Vagina (tissue), 2 donors: Measurements from ENCODE around the gene MIER1.

ENCODE experiments used
- POLR2A ChIP-seq, 2 donors: fragments of 450-650 bp; IDR thresholded peaks; one replicate each; pipeline ENCODE4 v1.6.1; 2017; ENCODE audit warnings: antibody characterized with exemption in 2 of 2, mild to moderate bottlenecking in 2 of 2, moderate library complexity in 2 of 2
- TF ChIP-seq, protein P1 (sequence below), 3 experiments: fragments of 450-650 bp in 2 of 3; fragments of 200-600 bp in 1 of 3; sonication (generic) in 1 of 3; IDR thresholded peaks; one replicate each; pipeline ENCODE4 v1.5.1; 2017 to 2019; ENCODE audit warnings: antibody characterized with exemption in 3 of 3, mild to moderate bottlenecking in 2 of 3, moderate library complexity in 2 of 3

DNA sequence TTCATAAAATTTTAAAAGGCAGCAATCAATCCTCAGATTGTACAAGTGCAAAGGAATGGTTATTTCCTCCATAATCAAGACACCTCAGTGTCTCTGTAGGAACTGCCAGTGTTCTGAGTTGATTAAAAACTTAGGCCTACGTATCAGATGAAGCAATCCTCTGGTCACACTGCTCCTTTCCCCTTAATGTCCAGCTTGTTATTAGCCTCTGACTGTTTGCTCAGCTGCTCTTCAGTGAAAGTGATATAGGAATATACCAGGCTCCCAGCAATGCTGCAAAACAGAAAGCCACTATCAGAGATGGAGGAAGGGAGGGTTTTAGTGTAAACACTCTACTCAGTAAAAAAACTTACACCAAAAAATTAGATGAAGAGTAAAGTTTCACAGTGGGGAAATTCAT lies 79.4 kb downstream of the MIER1 start:
- TF ChIP-seq POLR2A (IDR thresholded peaks at IDR 0.05) = no peak
- TF ChIP-seq, protein P1, sequence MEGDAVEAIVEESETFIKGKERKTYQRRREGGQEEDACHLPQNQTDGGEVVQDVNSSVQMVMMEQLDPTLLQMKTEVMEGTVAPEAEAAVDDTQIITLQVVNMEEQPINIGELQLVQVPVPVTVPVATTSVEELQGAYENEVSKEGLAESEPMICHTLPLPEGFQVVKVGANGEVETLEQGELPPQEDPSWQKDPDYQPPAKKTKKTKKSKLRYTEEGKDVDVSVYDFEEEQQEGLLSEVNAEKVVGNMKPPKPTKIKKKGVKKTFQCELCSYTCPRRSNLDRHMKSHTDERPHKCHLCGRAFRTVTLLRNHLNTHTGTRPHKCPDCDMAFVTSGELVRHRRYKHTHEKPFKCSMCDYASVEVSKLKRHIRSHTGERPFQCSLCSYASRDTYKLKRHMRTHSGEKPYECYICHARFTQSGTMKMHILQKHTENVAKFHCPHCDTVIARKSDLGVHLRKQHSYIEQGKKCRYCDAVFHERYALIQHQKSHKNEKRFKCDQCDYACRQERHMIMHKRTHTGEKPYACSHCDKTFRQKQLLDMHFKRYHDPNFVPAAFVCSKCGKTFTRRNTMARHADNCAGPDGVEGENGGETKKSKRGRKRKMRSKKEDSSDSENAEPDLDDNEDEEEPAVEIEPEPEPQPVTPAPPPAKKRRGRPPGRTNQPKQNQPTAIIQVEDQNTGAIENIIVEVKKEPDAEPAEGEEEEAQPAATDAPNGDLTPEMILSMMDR (IDR thresholded peaks at IDR 0.05) = no peak
